T-cell (primary cell): ENCODE measurements around the gene FUT6. TPM values are rescaled to one million over a fixed set of nuclear protein-coding genes. Genes with fewer than 3 reads are reported as not detected.

Source experiments
- ATAC-seq, 4 experiments: fragments of 200-7000 bp in 3 of 4; fragments of 150-1000 bp in 1 of 4; cut with Tn5 transposase; replicated peaks in 1 of 4; 1 replicate in 3 of 4; 2 replicates in 1 of 4; pipeline ENCODE4 v1.10.0; 2021; ENCODE audit warnings: moderate library complexity in 3 of 4, mild to moderate bottlenecking in 2 of 4, moderate number of reproducible peaks in 1 of 4
- CTCF ChIA-PET, 2 donors: fragments of 300-600 bp; sonication (Branson Sonifier 250); formaldehyde crosslinking; loops; one replicate each; lab custom pipeline; 2022; ENCODE audit warnings: antibody characterized with exemption in 2 of 2; lab: Charles Lee
- POLR2A ChIA-PET, 2 donors: fragments of 300-600 bp; sonication (Branson Sonifier 250); formaldehyde crosslinking; loops; one replicate each; lab custom pipeline; 2022; ENCODE audit warnings: antibody characterized with exemption in 2 of 2; lab: Charles Lee
- DNase-seq, 35 experiments: peaks; one replicate each; pipeline versions ENCODE4 v3.0.0 to v3.0.0-alpha.2; 2013 to 2023
- H3K27ac ChIP-seq: one replicate; pipeline ENCODE4 v1.5.1; 2013; ENCODE audit warnings: low read length
- H3K27me3 ChIP-seq, 2 experiments: replicated peaks in 1 of 2; 1 replicate in 1 of 2; 2 replicates in 1 of 2; pipeline versions ENCODE4 v1.6.1 to v1.7.0; 2013; ENCODE audit warnings: low read length in 1 of 2, mixed read lengths in 1 of 2; ENCODE audit not compliant: control insufficient read depth in 2 of 2, insufficient read depth in 2 of 2; ENCODE audit errors: extremely low read depth in 1 of 2
- H3K36me3 ChIP-seq, 2 donors: 1 replicate in 1 of 2; 2 replicates in 1 of 2; pipeline versions ENCODE4 v1.6.1 to v1.7.0; 2013; ENCODE audit warnings: low read length in 1 of 2; ENCODE audit not compliant: control insufficient read depth in 2 of 2, insufficient read depth in 1 of 2; ENCODE audit errors: extremely low read depth in 1 of 2
- H3K4me1 ChIP-seq, 2 experiments: 1 replicate in 1 of 2; 2 replicates in 1 of 2; pipeline versions ENCODE4 v1.6.1 to v1.7.0; 2013; ENCODE audit warnings: low read length in 2 of 2, mixed read lengths in 1 of 2; ENCODE audit not compliant: insufficient read depth in 2 of 2, control insufficient read depth in 1 of 2; ENCODE audit errors: extremely low read depth in 1 of 2
- H3K4me3 ChIP-seq, 2 donors: 1 replicate in 1 of 2; 2 replicates in 1 of 2; pipeline versions ENCODE4 v1.5.1 to v1.7.0; 2013; ENCODE audit warnings: mild to moderate bottlenecking in 2 of 2, low read length in 1 of 2, moderate library complexity in 1 of 2; ENCODE audit not compliant: control insufficient read depth in 1 of 2; ENCODE audit errors: extremely low read depth in 1 of 2
- H3K9me3 ChIP-seq: 2 replicates; pipeline ENCODE4 v1.7.0; 2013
- H3K27ac Mint-ChIP-seq, 2 donors: one replicate each; pipeline ENCODE4 v1.8.0; 2020 to 2021; ENCODE audit warnings: mild to moderate bottlenecking in 2 of 2, mixed read lengths in 2 of 2
- H3K27me3 Mint-ChIP-seq, 2 donors: one replicate each; pipeline ENCODE4 v1.8.0; 2021 to 2022; ENCODE audit warnings: mixed read lengths in 2 of 2
- H3K36me3 Mint-ChIP-seq: one replicate; pipeline ENCODE4 v1.8.0; 2021; ENCODE audit warnings: mixed read lengths
- H3K4me1 Mint-ChIP-seq, 3 donors: one replicate each; pipeline ENCODE4 v1.8.0; 2020 to 2022; ENCODE audit warnings: mixed read lengths in 3 of 3, mild to moderate bottlenecking in 1 of 3
- H3K4me3 Mint-ChIP-seq, 3 donors: one replicate each; pipeline ENCODE4 v1.8.0; 2020 to 2022; ENCODE audit warnings: mild to moderate bottlenecking in 3 of 3, mixed read lengths in 3 of 3, moderate library complexity in 3 of 3
- H3K9me3 Mint-ChIP-seq, 3 donors: one replicate each; pipeline ENCODE4 v1.8.0; 2020 to 2022; ENCODE audit warnings: mixed read lengths in 3 of 3
- WGBS: methylation state at CpG from one replicate; pipeline ENCODE4 v1.1.5; 2013; ENCODE audit warnings: missing lambda C conversion rate; ENCODE audit not compliant: insufficient coverage; 5-methylcytosine and 5-hydroxymethylcytosine counted together
- total RNA-seq, 35 experiments: library from RNA in 6 of 35; stranded (reverse) in 6 of 35; fragments of 120-200 nt in 1 of 35; gene quantifications; one replicate each; pipeline versions ENCODE4 v1.2.1 to v1.2.4 and lab custom pipeline; 2013 to 2026

Gene FUT6
- total RNA-seq, 5 donors from 2014 or later (not counting 1 experiment from before 2014, with no cell fraction given) = 0.15 to 0.79 (median 0.35) TPM; not detected in 2

DNA sequence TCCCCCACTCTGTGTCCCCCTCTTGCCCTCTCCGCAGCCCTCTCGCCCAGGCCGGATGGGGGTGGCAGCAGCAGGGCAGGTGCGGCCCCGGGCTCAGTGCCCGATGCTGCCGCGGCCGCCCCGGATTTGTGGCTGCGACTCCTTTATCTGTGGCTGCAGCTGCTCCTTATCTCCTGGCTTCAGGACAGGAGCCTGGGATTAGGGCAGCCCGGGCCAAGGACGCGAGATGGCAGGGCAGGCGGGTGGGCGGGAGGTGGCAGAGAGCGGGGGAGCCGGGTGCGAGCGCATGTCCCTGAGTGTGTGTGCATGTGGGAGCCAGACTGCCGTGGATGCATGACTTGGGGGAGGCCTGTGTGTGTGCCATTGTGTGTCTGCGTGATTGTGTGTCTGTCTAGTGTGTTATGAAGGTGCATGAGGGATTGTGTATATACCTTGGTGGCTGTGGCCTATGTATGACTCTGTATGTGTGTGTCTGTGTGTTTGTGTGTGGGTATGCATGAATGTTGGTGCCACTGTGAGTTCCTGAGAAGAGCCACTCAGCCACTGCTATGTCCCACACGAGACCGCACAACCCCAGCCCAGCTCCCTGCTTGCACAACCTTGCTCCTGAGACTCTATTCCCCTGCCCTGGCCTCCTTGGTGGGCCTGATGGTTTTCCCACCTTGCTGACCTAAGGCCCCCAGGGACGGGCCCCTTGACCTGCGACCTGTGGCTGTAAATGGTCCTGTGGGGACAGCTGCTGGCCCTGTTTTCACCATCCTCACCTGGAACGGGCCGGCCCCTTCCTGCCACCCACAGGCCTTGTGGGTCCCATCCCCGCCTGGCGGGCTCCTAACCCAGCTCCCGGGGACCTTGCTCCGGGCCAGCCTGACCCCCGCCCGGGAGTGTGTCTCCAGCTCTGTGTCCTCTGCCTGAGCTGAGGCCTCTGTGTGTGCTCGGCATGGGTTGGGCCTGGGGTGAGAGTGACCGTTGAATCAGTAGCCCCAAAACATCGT is 40.0 kb downstream of the FUT6 start:
- Mint-ChIP-seq H3K4me3 (no peak overlapping the region), H3K4me1 (peaks cover 17 to 21% (median 20%) of the 10 kb centered on the region in 3 donors), H3K9me3 (no peaks in the 10 kb centered on the region), H3K27ac (no peak overlapping the region), H3K36me3 (no peaks in the 10 kb centered on the region), H3K27me3 (peaks cover 16 to 39% of the 10 kb centered on the region in 2 donors)
- no peak for DNase-seq
- H3K27ac ChIP-seq = no peak overlapping the region
- CTCF ChIA-PET = no interaction called here
- peaks cover 0 to 73% of the 10 kb centered on the region in 2 experiments for H3K27me3 ChIP-seq
- POLR2A ChIA-PET = no interaction called here
- no peaks in the 10 kb centered on the region for H3K36me3 ChIP-seq
- no peak overlapping the region for H3K4me3 ChIP-seq
- ATAC-seq = no peak
- peaks cover 7 to 25% of the 10 kb centered on the region in 2 experiments for H3K4me1 ChIP-seq
- WGBS = 65% methylated on average over 36 of the region's 37 CpGs
- H3K9me3 ChIP-seq = no peaks in the 10 kb centered on the region

DNA sequence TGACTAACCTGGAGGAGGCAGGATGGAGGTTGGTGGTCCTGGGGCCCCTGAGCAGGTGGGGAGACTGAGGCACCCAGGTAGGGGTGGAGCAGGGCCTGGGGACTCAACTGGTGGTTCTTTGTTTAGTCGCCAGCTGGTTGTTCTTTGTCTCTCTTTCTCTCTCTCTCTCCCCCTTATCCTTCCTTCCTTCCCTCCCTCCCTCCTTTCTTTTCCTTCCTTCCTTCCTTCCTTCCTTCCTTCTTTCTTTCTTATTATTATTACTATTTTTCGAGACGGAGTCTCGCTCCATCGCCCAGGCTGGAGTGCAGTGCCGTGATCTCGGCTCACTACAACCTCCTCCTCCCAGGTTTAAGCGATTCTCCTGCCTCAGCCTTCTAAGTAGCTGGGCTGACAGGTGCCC is 41.3 kb downstream of the FUT6 start:
- H3K27me3 Mint-ChIP-seq = peaks cover 16 to 35% of the 10 kb centered on the region in 2 donors
- POLR2A ChIA-PET = interaction anchor here in 1 of 2 donors (0.6 kb wide), 1 partner anchor 8 kb away, joined by 10 read pairs; no protein-coding TSS in a partner anchor
- CTCF ChIA-PET = no interaction called here
- H3K9me3 Mint-ChIP-seq = no peaks in the 10 kb centered on the region
- no peak for ATAC-seq
- no peak overlapping the region for H3K4me3 Mint-ChIP-seq
- H3K4me1 Mint-ChIP-seq = peaks cover 6 to 10% (median 7%) of the 10 kb centered on the region in 3 donors
- no peak overlapping the region for H3K27ac ChIP-seq
- no peak overlapping the region for H3K27ac Mint-ChIP-seq
- H3K4me3 ChIP-seq = no peak overlapping the region
- H3K9me3 ChIP-seq = no peaks in the 10 kb centered on the region
- no peak for DNase-seq
- no CpG with 5 or more reads among the region's 8 CpGs for WGBS
- H3K27me3 ChIP-seq = peaks cover 0 to 70% of the 10 kb centered on the region in 2 experiments
- no peaks in the 10 kb centered on the region for H3K36me3 ChIP-seq
- peaks cover 0 to 12% of the 10 kb centered on the region in 2 experiments for H3K4me1 ChIP-seq
- H3K36me3 Mint-ChIP-seq = no peaks in the 10 kb centered on the region

DNA sequence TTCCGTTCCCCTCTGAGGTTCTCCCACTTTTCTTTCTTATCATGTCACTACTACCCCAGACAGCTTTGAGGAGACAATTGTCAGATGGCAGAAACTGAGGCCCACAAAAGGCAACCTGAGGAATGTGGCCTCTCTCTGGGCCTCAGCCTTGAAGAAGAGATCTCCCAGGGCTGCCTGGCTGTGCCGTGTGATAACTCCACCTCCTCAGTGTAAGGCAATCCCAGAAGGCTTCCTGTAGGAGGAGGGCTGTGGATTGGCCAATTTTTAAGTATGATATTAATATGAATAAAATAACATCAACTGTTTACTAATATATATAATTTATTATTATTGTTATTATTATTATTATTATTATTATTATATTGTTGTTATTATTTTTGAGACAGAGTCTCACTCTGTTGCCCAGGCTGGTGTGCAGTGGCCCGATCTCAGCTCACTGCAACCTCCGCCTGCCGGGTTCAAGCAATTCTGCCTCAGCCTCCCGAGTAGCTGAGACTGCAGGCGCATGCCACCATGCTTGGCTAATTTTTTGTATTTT is 44.1 kb downstream of the FUT6 start:
- Mint-ChIP-seq H3K4me1 (peaks cover 3 to 9% (median 8%) of the 10 kb centered on the region in 3 donors), H3K4me3 (no peak overlapping the region), H3K27ac (no peak overlapping the region), H3K36me3 (peaks cover 5% of the 10 kb centered on the region), H3K27me3 (peaks cover 12 to 21% of the 10 kb centered on the region in 2 donors), H3K9me3 (no peaks in the 10 kb centered on the region)
- H3K27ac ChIP-seq = no peak overlapping the region
- 92% methylated on average over 5 of the region's 7 CpGs for WGBS
- ChIA-PET CTCF (no interaction called here), POLR2A (no interaction called here)
- ATAC-seq (no peak), DNase-seq (no peak)
- peaks cover 0 to 45% of the 10 kb centered on the region in 2 experiments for H3K27me3 ChIP-seq
- peaks cover 0 to 12% of the 10 kb centered on the region in 2 experiments for H3K4me1 ChIP-seq
- H3K36me3 ChIP-seq = no peaks in the 10 kb centered on the region
- no peaks in the 10 kb centered on the region for H3K9me3 ChIP-seq
- no peak overlapping the region for H3K4me3 ChIP-seq

DNA sequence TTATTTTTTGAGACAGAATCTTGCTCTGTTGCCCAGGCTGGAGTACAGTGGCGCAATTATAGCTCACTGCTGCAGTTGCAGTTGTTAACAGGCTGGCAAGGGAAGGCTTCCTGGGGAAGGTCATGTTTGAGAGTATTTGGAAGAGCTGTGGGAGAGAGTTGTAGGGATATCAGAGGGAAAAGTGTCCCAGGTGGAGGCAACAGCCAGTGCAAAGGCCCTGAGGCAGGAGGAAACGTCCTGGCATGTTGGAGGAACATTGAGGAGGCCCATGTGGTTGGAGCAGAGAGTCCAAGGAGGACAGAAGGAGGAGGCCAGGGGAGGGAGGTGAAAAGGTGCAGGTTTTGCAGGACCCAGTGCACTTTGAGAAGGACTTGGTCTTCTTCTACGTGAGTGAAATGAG is 46.3 kb downstream of the FUT6 start:
- ATAC-seq = no peak

DNA sequence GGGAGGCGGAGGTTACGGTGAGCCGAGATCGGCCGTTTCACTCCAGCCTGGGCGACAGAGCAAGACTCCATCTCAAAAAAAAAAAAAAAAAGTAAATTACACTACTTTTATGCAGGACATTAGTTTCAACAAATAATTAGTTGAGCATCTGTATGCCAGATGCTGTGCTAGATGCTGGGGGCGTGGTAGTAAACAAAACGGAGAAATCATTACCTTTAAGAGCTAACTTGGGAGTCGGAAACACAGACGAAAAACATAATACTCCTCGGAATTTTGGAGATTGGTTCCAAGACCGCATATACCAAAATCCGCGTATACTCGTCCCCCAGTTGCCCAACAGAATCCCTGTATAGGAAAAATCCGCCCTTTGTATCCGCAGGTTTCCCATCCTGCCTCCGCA is 47.3 kb downstream of the FUT6 start:
- H3K27ac Mint-ChIP-seq = no peak overlapping the region
- ATAC-seq (no peak), DNase-seq (no peak)
- CTCF ChIA-PET = interaction anchor here in 1 of 2 donors (2.3 kb wide), 1 partner anchor 12 kb away, joined by 13 read pairs; no protein-coding TSS in a partner anchor
- no peaks in the 10 kb centered on the region for H3K9me3 Mint-ChIP-seq
- peaks cover 3% of the 10 kb centered on the region in 2 donors for H3K27me3 Mint-ChIP-seq
- H3K4me1 ChIP-seq = peaks cover 4 to 20% of the 10 kb centered on the region in 2 experiments
- H3K9me3 ChIP-seq = no peaks in the 10 kb centered on the region
- H3K36me3 ChIP-seq = peaks cover 12 to 24% of the 10 kb centered on the region in 2 donors
- H3K4me3 Mint-ChIP-seq = no peak overlapping the region
- peaks cover 10 to 17% (median 15%) of the 10 kb centered on the region in 3 donors for H3K4me1 Mint-ChIP-seq
- peaks cover 0 to 16% of the 10 kb centered on the region in 2 experiments for H3K27me3 ChIP-seq
- 96% methylated on average over 11 of the region's 18 CpGs for WGBS
- H3K36me3 Mint-ChIP-seq = peaks cover 18% of the 10 kb centered on the region
- POLR2A ChIA-PET = interaction anchor here in 1 of 2 donors (0.6 kb wide), 2 partner anchors 88 to 111 kb away, joined by 3 read pairs; partner anchors contain the start of gene NDUFA11
- no peak overlapping the region for H3K27ac ChIP-seq
- H3K4me3 ChIP-seq = no peak overlapping the region

More for the DNA sequence above, 46.3 kb downstream of the FUT6 start:
- Mint-ChIP-seq H3K4me3 (no peak overlapping the region), H3K4me1 (peaks cover 10 to 17% (median 15%) of the 10 kb centered on the region in 3 donors), H3K9me3 (no peaks in the 10 kb centered on the region), H3K27ac (no peak overlapping the region), H3K27me3 (peaks cover 3 to 8% of the 10 kb centered on the region in 2 donors), H3K36me3 (peaks cover 15% of the 10 kb centered on the region)
- CTCF ChIA-PET = interaction anchor here in 1 of 2 donors (0.6 kb wide), 1 partner anchor 233 kb away, joined by 3 read pairs; no protein-coding TSS in a partner anchor
- peaks cover 11 to 14% of the 10 kb centered on the region in 2 donors for H3K36me3 ChIP-seq
- no peak overlapping the region for H3K4me3 ChIP-seq
- H3K9me3 ChIP-seq = no peaks in the 10 kb centered on the region
- 60% methylated on average over 2 of the region's 3 CpGs for WGBS
- POLR2A ChIA-PET = no interaction called here
- H3K27me3 ChIP-seq = peaks cover 0 to 22% of the 10 kb centered on the region in 2 experiments
- peaks cover 4 to 20% of the 10 kb centered on the region in 2 experiments for H3K4me1 ChIP-seq
- H3K27ac ChIP-seq = no peak overlapping the region
- no peak for DNase-seq
